Measurements from ENCODE around the gene THAP7.

- TF ChIP-seq EZH2 (IDR thresholded peaks at IDR 0.05; ENCODE audit: insufficient read depth, low read length): no peak
- TF ChIP-seq CTCF (IDR thresholded peaks at IDR 0.05; ENCODE audit: insufficient read depth, low read depth, low read length): no peak
These were observed 10.8 kb upstream of the THAP7 start for GRCh38 chr22:21012446-21013407.
